Right lobe of liver (tissue), 6 donors: ENCODE measurements around the gene INAVA. TPM values are rescaled to one million over a fixed set of nuclear protein-coding genes. Genes with fewer than 3 reads are reported as not detected.
"Not testable (repeated sequence)": the region's sequence is repeated elsewhere in the genome, so short reads cannot be mapped to it uniquely, and the experiment has no call there.

Source experiments
- ATAC-seq, 4 donors: fragments of 200-7000 bp; cut with Tn5 transposase; one replicate each; pipeline ENCODE4 v1.9.1; 2020; ENCODE audit warnings: mild to moderate bottlenecking in 4 of 4, moderate library complexity in 4 of 4
- DNase-seq, 3 donors: peaks; one replicate each; pipeline ENCODE4 v3.0.0-alpha.2; 2020
- H3K27ac ChIP-seq, 3 donors: fragments of 200-600 bp; one replicate each; pipeline ENCODE4 v1.8.0; 2022
- H3K27me3 ChIP-seq, 2 donors: fragments of 200-600 bp; one replicate each; pipeline ENCODE4 v1.8.0; 2022
- H3K36me3 ChIP-seq, 4 donors: fragments of 200-600 bp; sonication (generic) in 1 of 4; one replicate each; pipeline versions ENCODE4 v1.5.1 to v1.8.0; 2017 to 2022; ENCODE audit warnings: control low read depth in 1 of 4
- H3K4me1 ChIP-seq, 4 donors: fragments of 200-600 bp; sonication (generic) in 1 of 4; one replicate each; pipeline versions ENCODE4 v1.5.1 to v1.8.0; 2017 to 2022; ENCODE audit warnings: control low read depth in 1 of 4
- H3K4me3 ChIP-seq, 3 donors: fragments of 200-600 bp; one replicate each; pipeline ENCODE4 v1.8.0; 2022
- H3K9me3 ChIP-seq, 4 donors: fragments of 200-600 bp; sonication (generic) in 1 of 4; one replicate each; pipeline versions ENCODE4 v1.5.1 to v1.8.0; 2017 to 2022; ENCODE audit warnings: control low read depth in 1 of 4
- CTCF ChIP-seq, 4 donors: fragments of 200-600 bp in 3 of 4; fragments of 450-650 bp in 1 of 4; IDR thresholded peaks; one replicate each; pipeline versions ENCODE4 v1.5.1 to v1.8.0; 2016 to 2022; ENCODE audit warnings: antibody characterized with exemption in 4 of 4, mild to moderate bottlenecking in 2 of 4
- POLR2A ChIP-seq: fragments of 450-650 bp; IDR thresholded peaks from one replicate; pipeline ENCODE4 v1.6.1; 2017; ENCODE audit warnings: antibody characterized with exemption, mild to moderate bottlenecking
- WGBS: methylation state at CpG from one replicate; pipeline ENCODE4 v1.1.6; 2018; ENCODE audit warnings: low coverage, low lambda C conversion rate; ENCODE audit not compliant: insufficient coverage; ENCODE audit errors: missing lambda C conversion rate; 5-methylcytosine and 5-hydroxymethylcytosine counted together
- intact Hi-C, 2 donors: fragments of 100-400 bp; cut with DNase I; formaldehyde crosslinking; loops; one replicate each; pipeline versions ENCODE4 v1.11.2 to v1.14.1; 2022
- small RNA-seq, 2 experiments: library from RNA; depleted of rRNA; stranded (forward); fragments of <200 nt; gene quantifications; one replicate each; pipeline ENCODE3, GENCODE V24; 2016
- total RNA-seq, 6 experiments: library from RNA; depleted of rRNA in 2 of 6; stranded (reverse); fragments of >200 nt in 2 of 6; fragmentation: NEBNext Ultra II Directional in 3 of 6; extraction: Animal tissue kit (Norgen Biotek cat#: 25700) in 3 of 6; gene quantifications; one replicate each; pipeline versions ENCODE4 v1.1.0 to v1.2.4, GENCODE V29; 2016 to 2023
- donor health status: DM: no; HTN: yes; CAD: no.
- donor health status: DM: no; HTN: no; CAD: no.
- donor health status: DM: no; HTN: no; CAD: no.
- donor health status: DM: no; HTN: yes; CAD: no.
- donor health status: DM: no; HTN: yes; CAD: no.

Gene INAVA
- total RNA-seq, 6 experiments from 2014 or later = 0.29 to 0.55 (median 0.41) TPM

GRCh38 chr1:200960948-200961340 lies 66.2 kb downstream of the INAVA start:
- TF ChIP-seq POLR2A (no peak), CTCF (IDR thresholded peaks at IDR 0.05) (no peak)
- intact Hi-C loops = no loop called here
- Histone ChIP-seq H3K27ac (no peak overlapping the region), H3K4me3 (no peak overlapping the region), H3K9me3 (no peaks in the 10 kb centered on the region), H3K36me3 (no peaks in the 10 kb centered on the region), H3K4me1 (no peaks in the 10 kb centered on the region), H3K27me3 (no peaks in the 10 kb centered on the region)
- WGBS = 78% methylated on average over 4 of the region's 4 CpGs
- no peak for ATAC-seq
- DNase-seq = peak in 1 of 3 donors; percentile 14

DNA sequence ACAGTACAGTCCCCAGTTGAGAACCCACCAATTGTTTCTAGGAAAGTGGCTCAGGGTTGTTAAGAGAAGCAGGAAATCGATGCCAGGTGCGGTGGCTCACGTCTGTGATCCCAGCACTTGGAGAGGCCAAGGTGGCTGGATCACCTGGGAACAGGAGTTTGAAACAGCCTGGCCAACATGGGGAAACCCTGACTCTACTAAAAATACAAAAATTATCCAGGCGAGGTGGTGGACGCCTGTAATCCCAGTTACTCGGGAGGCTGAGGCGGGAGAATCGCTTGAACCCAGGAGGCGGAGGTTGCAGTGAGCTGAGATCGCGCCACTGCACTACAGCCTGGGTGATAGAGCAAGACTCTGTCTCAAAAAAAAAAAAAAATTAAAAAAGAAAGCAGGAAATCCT lies 67.5 kb downstream of the INAVA start:
- H3K4me1 ChIP-seq, H3K27me3 ChIP-seq, H3K9me3 ChIP-seq, intact Hi-C loops, H3K36me3 ChIP-seq, H3K27ac ChIP-seq, H3K4me3 ChIP-seq, ATAC-seq: not testable (repeated sequence)
- DNase-seq = peak in 1 of 3 donors; percentile 22
- 88% methylated on average over 7 of the region's 11 CpGs for WGBS

GRCh38 chr1:200962631-200963030 lies 67.9 kb downstream of the INAVA start:
- ATAC-seq = no peak
- peak in 1 of 3 donors; percentile 20 for DNase-seq
- TF ChIP-seq CTCF (IDR thresholded peaks at IDR 0.05) (no peak), POLR2A (no peak)
- no peaks in the 10 kb centered on the region for H3K36me3 ChIP-seq
- intact Hi-C loops = no loop called here
- no peak overlapping the region for H3K4me3 ChIP-seq
- WGBS = 76% methylated on average over 4 of the region's 4 CpGs
- H3K9me3 ChIP-seq = no peaks in the 10 kb centered on the region
- H3K4me1 ChIP-seq = no peaks in the 10 kb centered on the region
- H3K27me3 ChIP-seq = no peaks in the 10 kb centered on the region
- no peak overlapping the region for H3K27ac ChIP-seq

DNA sequence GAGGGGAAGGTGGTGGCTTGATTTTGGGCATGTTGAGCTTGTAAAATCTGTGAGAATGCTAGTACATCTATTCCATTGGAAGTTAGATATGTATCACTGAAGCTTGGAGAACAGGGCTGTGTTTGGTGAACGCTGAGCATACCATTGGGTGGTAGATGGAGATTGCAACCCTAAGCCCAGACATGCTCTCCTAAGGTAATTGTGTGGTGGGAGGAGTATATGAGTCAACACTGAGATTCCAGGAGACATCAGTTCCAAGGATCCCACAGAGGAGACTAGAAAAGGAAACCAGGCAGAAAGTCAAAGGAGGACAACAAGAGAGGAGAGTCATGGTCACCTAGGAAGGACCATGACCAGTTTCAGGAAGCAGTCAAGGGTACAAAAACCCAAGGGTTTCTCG lies 68.4 kb downstream of the INAVA start:
- ATAC-seq (no peak), DNase-seq (peak in 1 of 3 donors; percentile 3)
- TF ChIP-seq CTCF (IDR thresholded peaks at IDR 0.05) (no peak), POLR2A (no peak)
- intact Hi-C loops = no loop called here
- no peaks in the 10 kb centered on the region for H3K9me3 ChIP-seq
- no peaks in the 10 kb centered on the region for H3K4me1 ChIP-seq
- no peak overlapping the region for H3K4me3 ChIP-seq
- H3K27me3 ChIP-seq = no peaks in the 10 kb centered on the region
- no peak overlapping the region for H3K27ac ChIP-seq
- 33% methylated on average over 1 of the region's 2 CpGs for WGBS
- H3K36me3 ChIP-seq = no peaks in the 10 kb centered on the region

GRCh38 chr1:200963888-200964287 lies 69.2 kb downstream of the INAVA start:
- H3K4me1 ChIP-seq, H3K27me3 ChIP-seq, DNase-seq, H3K4me3 ChIP-seq, intact Hi-C loops, ATAC-seq, H3K36me3 ChIP-seq, H3K27ac ChIP-seq, H3K9me3 ChIP-seq: not testable (repeated sequence)
- WGBS = 88% methylated on average over 11 of the region's 11 CpGs

Small RNA genes lying within 50 kb of the gene (small RNA-seq; reads per million reads assigned to genes)
- gene RNU6-704P = 0 reads per million in 2 experiments

Other genes starting within 250 kb of the INAVA start
- gene DDX59, start 225.0 kb upstream of the INAVA start, total RNA-seq = 10 to 100 TPM in 1 of 6 experiments, 1 to 10 TPM in 5; 6.7 to 12.4 (median 8.8) TPM
- gene CAMSAP2, start 156.0 kb upstream of the INAVA start, total RNA-seq = 10 to 100 TPM in 1 of 6 experiments, 1 to 10 TPM in 5; 4.0 to 12.5 (median 8.0) TPM
- not detected for gene GPR25, start 21.9 kb upstream of the INAVA start, total RNA-seq
- 1 to 10 TPM in 4 of 6 experiments, under 1 TPM in 2; 0.75 to 4.4 (median 1.4) TPM for gene KIF21B, start 128.8 kb downstream of the INAVA start, total RNA-seq
- under 1 TPM in 1 of 6 experiments, not detected in 5; 0.12 TPM for gene CACNA1S, start 217.5 kb downstream of the INAVA start, total RNA-seq
- gene ASCL5, start 232.3 kb downstream of the INAVA start, total RNA-seq = not detected